HG02798 (cell line): Measurements from ENCODE around the gene LIPM.

ENCODE experiments used
- ATAC-seq: cut with Tn5 transposase; IDR thresholded peaks from one replicate; pipeline ENCODE4 v1.9.1; 2021; ENCODE audit warnings: mild to moderate bottlenecking; ENCODE audit not compliant: unreplicated experiment, poor library complexity

Gene LIPM, protein sequence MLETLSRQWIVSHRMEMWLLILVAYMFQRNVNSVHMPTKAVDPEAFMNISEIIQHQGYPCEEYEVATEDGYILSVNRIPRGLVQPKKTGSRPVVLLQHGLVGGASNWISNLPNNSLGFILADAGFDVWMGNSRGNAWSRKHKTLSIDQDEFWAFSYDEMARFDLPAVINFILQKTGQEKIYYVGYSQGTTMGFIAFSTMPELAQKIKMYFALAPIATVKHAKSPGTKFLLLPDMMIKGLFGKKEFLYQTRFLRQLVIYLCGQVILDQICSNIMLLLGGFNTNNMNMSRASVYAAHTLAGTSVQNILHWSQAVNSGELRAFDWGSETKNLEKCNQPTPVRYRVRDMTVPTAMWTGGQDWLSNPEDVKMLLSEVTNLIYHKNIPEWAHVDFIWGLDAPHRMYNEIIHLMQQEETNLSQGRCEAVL

DNA sequence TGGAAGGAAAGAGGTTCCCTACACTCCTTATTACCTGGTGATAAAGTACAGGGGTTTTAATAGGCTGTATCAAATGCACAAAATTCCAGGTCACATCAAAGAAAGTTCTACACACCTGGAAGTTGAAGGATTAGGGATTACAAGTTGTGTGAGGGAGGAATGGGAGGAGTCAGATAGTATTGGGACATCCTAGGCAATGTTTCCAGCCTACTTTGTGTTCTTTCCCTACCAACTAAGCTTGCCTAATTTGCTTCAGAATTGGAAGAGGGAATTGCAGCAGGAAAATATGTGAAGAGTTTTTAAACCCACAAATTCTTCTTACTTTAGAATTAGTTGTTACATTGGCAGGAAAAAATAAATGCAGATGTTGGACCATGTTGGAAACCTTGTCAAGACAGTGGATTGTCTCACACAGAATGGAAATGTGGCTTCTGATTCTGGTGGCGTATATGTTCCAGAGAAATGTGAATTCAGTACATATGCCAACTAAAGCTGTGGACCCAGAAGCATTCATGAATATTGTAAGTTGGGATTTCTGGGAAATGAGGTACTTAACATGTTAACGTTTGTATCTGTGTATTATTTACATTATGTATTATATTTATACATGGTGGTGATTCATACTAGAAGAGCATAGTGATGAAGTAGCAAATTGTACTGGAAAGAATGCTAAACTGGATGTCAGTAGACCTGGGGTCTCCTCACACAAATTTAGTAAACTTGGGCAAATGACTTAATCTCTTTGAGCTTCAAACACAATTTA, at the start of gene LIPM:
TSS of gene LIPM (plus strand) at position 208 of the 763 bp plus-strand sequence. CDS start at position 375, 167 bp downstream.
- no peak for ATAC-seq

DNA sequence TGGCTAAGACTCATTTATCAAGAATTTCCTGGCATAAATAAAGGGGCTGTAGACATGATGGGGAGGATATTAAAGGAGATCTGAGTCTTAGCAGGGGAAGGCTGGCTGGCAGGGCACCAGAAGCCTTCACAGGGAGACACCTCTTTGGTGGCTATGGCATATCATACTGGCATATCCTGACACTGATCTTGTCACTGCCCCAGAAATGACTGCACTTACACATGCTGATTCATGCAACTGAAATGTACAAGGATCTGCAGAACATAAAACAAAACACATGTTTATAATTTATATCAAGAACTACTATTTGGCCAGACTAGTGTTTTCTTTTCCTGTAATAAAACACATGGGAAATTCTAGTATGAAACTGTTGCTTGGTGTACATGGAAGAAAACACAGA, 48.2 kb upstream of the LIPM start:
- no peak for ATAC-seq

DNA sequence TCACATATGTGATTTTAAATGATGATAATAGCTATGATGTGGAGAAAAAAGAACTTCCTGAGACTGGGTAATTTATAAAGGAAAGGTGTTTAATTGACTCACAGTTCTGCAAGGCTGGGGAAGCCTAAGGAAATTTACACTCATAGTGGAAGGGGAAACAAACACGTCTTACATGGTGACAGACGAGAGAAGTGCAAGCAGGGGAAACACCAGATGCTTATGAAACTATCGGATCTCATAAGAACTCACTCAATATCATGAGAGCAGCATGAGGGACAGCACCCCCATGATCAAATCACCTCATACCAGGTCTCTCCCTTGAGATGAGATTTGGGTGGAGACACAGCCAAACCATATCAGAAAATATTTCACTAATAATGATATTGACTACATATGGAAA, 46.8 kb upstream of the LIPM start:
- peak; percentile 58 for ATAC-seq

DNA sequence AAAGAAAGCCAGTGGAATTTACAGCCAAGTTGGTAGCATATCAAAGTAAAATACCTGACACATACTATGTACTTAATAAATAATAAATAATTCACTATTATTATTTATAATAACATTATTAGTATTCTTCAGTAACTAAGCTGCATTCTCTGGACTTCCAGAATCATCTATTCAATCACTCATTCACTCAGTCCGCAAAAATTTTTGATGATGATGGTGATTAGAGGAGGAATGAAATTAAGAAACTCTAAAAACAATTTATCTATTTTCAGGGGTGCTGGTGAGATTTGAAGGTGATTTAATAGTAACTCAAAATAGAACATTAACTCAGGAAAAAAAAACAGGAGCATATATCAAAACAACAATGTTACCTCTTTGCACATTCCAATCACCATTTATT, 45.9 kb upstream of the LIPM start:
- no peak for ATAC-seq

DNA sequence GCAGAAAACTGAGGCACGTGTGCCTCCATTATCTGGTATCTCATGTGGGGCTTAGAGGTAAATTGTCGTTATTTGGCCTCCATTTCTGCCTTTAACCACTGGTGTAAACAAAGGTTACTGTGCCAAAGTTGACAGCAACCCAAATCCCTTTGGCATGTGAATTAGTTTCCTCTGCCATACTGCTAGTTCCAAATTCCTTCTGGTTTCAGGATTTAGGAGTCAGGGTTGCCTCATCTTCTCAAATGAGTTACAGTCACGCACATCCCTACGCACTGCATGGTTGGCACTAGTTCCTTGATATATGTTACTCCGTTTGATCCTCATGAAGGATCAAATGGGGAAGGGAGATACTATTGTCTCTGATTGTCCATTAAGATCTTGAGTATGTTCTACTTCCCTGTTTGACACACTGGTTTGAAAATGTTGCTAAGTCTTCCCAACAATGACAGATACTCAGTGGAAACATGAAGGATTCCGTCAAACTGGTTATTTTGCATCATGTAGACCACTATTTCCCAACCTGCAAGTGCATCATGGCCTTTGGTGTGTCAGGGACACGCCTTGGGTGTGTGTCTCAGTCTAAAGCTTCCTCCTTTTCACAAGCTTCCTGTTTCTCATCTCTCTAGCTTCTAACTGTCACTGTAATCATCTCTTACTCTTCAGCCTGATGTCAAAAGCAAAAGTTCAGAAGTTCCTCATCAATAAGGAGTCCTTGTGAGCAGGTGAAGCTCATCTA, 43.0 kb upstream of the LIPM start, which contains the start of gene LIPN:
TSS of gene LIPN (plus strand) at position 655 of the 736 bp plus-strand sequence. CDS start 1,386 bp downstream, outside the sequence.
- no peak for ATAC-seq

DNA sequence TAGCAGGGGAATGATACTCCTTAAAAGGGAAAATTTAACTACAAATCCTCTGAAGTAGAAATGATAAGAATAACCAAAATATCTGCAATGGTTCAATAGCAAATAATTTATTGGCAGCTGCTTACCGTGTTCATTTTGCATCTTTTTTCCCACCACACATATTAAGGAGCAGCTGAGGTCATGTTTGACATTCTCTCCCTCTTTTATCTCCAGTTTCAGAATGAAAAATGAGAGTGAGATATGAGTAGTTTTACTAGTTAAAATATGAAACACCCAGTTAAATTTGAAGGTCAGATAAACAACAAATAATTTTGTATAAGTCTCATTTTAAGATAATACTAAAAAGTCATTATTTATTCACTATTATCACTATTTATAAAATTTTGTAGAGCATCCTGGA, 39.6 kb upstream of the LIPM start:
- no peak for ATAC-seq

DNA sequence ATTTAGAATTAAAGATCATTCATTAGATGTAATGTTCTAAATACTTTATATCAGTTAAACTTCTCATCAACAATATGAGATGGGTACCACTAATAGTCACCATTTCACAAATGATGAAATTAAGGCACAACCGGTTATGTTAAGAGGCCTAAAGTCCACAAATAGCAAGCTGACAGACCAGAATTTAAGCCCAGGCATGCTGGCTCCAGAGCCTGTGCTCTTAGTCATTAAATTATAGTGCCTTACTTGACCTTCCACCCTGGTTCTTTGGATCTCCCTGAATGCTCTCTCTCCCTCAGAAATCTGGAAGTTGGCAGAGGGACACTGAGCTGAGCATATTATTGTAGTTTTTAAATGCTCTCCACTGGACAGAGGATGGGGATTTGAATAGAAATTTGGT, 39.1 kb upstream of the LIPM start:
- ATAC-seq, result no peak

DNA sequence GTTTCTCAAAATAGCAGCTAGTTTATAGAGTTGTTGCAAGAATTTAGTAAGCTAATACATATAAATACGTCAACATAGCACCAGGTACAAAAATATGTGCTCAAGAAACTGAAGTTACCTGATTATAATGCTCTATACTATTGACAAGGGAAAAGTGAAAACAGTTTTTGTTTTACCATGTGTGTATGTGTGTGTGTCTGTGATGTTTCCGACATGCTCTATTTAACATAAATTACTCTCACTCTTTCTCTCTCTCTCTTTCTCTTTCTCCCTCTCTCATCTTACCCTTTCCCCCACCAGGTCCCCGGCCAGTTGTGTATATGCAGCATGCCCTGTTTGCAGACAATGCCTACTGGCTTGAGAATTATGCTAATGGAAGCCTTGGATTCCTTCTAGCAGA, 38.4 kb upstream of the LIPM start:
- no peak for ATAC-seq

DNA sequence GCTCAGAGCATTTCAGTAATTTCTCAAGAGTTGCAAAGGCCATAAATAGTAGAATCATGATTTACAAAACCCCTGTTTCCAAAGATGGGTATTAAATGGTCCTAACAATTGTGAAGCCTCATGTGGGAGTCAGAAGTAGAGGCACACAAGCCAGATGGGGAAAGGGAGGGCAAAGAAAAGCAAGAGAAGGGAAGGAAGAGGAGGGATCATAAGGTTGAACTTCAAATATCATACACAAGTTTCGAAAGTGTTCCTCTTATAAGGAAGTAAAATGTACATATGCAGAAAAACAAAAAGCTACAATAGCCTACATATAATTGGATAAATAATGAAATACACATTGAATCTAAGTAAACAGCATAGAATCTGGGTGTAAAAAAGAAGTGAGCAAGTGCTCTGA, 36.7 kb upstream of the LIPM start:
- no peak for ATAC-seq

DNA sequence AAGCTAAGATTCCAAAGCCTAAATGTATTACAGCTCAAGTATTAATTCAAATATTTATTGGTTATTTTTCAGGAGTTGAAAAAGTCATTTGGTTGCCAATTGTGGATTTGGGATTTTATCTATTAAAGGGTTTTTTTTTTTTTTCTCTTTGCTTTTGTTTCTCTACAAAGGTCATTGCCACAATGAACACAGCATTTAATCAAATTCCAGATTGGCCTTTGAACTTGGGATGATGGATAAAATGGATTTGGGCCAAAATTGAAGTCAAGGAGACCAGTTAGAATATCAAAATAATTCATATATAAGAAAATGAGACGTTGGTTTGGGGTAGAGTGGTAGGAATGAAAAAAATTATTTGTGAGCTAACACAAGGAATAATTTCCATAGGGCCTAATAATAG, 33.1 kb upstream of the LIPM start:
- ATAC-seq, result no peak

DNA sequence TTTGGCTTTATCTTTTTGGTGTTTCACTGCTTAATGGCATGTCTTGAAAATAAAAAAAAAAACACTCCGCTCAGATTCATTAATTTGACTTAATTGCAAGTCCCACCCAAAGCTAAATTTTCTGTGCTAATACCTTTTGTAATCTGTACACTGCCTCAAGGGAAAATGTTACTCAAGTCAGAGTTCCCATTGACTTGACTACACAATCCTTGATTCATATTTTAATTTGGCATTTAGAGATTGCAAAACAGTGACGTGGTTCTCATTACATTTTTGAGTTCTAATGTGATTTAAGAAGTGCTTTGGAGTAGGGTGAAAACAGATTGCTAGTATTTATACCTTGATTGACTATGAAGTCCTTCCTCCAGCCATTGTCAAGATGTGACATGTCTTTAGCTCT, 21.3 kb upstream of the LIPM start:
- ATAC-seq, result no peak

DNA sequence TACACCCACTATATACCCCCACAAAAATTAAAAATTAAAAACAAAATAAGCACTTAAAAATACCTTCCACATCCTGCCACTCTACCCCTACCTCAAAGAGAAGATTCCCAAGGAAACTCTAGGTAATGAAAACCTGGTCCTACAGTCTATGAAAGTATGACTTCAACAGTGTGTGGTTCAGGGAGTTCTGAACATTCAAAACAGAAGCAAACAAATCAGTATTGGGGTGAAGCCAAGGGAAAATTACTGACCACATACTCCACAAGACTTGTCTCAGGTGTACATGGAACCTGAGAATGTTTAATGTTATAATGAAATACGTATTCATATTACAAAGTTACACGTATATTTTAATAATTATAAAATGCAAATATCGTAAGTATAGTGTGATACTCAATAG, 20.3 kb upstream of the LIPM start:
- no peak for ATAC-seq

DNA sequence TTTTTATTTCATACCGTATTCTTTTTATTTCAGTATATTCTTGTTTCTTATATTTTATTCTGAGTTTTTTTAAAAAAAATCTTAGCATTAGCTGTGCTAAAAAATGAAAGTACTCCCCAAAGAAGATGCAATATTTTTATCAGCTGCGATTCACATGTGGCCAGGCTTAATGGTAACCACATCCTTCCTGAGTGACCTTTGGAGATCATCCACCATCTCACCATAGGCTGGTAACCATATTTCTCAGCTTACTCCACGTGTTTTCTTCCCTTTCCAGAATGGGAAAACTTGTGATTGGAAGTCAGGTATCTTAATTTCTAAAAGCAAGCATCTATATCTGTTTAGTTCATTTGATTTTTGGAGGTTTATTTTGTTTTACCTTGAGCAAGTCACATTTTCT, 18.8 kb upstream of the LIPM start:
- ATAC-seq, result no peak

DNA sequence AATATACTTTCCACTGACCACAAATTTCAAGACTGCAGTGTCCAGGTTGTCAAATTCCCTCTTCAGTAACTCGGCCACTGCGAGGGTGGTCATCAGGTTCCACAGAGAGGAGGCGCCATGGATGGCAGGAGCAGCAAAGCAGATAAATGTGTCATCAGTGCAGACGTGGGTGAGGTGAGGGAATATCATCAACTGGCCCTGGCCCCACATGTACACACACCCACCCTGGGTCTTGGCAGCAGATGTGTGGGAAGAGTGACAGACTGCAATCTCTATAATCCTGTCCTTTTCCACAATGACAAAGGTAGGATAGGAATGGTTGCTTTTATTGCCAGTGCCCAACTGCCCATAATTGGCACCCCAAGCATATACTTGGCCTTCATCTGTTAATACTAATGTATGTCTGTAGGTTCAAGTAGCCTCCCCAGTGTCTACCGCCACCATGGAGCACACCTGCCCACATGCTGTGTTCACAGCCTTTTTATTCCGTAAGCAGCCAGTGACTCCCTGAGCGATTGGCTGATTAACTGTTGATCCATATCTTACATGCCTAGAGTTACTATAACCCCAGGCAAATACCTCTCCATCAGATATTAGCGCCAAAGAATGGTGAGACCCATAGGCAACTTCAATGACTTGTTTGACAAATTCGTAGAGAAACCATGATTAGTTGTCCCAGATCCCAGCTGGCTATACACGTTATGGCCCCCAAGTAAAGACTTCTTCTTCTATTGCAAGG, 16.3 kb upstream of the LIPM start:
- no peak for ATAC-seq

DNA sequence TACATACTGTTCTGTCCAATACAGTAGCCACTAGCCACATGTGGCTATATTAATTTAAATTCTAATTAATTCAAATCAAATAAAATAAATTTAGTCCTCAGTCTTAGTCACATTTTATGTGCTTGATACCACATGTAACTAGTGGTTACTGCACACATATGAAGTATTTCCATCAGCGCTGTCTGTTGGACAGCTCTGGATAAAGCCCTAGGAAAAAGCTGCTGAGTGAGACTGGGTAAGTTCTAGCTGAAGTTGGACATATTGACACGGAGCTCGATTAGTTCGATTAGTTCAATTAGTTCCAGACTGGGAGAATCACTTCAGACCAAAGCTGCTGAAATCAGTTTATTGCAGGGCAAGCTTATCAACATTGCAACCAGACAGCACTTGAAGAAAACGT, 15.1 kb upstream of the LIPM start:
- ATAC-seq, result no peak

DNA sequence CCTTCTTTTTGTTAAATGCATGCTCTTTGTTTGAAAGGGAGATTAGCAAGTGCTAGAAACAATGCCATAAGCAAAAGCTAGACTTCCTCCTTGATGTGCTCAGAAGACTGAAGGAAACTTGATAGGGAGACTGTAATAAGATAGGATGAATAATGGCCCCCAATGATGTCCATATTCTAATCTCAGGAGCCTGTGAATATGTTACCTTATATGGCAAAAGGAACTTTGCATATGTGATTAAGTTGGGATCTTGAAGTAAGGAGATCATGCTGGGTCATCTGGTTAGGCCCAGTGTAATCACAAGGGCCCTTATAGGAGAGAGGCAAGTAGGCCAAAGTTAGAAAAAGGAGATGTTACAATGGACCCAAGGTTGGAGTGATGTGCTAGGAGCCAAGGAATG, 13.6 kb upstream of the LIPM start:
- ATAC-seq, result no peak

DNA sequence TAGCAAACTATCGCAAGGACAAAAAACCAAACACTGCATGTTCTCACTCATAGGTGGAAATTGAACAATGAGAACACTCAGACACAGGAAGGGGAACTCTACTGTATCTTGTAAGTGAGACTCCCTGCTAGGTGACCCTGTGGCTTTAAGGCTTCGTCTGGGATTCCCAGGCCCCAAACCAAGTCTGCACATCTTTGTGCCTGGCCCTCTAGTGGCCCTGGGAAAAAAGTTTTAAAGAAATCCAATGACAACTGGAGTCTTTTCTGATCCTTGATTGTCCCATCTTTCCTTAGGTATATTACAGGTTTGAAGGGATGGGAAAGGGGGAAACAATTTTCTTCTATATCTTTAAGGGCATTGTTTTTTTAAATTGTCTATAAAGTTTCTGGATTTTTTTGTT, 10.6 kb upstream of the LIPM start:
- ATAC-seq, result no peak

DNA sequence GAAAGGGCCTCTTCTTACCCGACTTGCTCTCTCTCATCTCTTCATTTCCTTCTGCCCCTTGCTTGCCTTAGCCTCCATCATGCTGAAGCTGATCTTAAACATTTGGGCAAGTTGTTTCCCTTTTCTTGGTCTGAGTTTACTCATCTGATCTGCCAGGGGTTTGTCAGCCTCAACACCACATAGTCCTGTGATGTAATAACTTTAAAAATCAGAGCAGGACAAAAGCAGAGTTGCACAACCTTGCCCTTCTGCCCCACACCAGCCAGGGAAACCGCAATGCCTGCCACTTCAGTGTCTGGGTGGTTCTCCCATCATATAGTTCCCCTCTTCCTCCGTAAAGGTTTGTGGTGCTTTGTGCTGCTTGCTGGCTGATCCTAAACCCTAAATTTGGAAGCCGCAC, 9.9 kb upstream of the LIPM start:
- ATAC-seq, result no peak

DNA sequence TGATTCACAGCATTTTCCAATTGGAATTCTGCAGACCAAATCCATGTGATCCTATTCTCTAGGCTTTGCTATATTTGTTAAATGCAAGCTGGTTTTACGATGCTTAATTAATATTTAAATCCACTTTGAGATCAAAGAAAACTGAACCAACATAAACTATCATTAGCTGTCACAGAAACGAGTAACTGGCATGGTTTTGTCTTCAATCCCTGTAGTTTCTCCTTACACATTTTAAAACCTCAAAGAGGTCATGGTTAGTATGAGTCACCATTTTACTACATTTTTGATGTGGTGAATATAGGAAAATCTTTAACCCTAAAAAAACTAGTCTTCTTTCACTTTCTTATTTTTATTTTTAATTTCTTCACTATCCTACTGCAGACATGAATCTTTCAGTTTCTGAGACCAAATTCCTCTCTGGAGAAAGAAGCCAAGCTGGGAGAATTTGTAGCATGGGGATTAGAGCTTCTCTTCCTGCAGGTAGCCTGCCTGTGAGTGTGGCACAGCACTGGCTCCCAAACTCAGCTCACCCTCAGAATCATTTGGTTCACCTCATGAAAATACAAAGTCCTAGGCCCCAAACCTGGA, 8.7 kb upstream of the LIPM start:
- ATAC-seq, result no peak

DNA sequence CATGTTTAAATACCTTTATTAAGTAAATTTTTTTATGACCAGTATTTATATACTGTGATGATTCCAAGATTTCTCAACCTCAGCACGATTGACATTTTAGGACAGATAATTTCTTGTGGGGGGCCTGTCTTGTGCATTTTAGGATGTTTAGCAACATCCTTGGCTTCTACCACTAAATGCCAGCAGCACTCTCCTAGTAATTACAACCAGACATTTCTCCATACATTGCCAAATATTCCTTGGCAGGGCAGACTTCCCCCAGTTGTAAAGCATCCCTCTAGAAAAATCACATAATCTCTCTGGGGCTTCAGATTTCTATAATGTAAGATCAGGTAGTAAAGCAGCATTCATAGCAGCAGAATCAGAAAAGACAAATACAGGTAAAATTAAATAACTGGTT, 7.8 kb upstream of the LIPM start:
- ATAC-seq, result no peak
